HepG2 (cell line): ENCODE measurements around the gene DIAPH1. TPM values are rescaled to one million over a fixed set of nuclear protein-coding genes. Genes with fewer than 3 reads are reported as not detected.

Experiments
- LCORL ChIP-seq, 2 experiments: fragments of 450-650 bp in 1 of 2; sonication (generic) in 1 of 2; formaldehyde crosslinking in 1 of 2; IDR thresholded peaks; 2 replicates each; pipeline versions ENCODE4 v1.5.0 to v1.6.1; 2017 to 2020; ENCODE audit warnings: antibody characterized with exemption in 1 of 2, missing genetic modification reagents in 1 of 2
- MYNN ChIP-seq: sonication (generic); formaldehyde crosslinking; IDR thresholded peaks from 2 replicates; pipeline ENCODE4 v1.4.0; 2020; ENCODE audit warnings: mild to moderate bottlenecking, low read depth, missing genetic modification reagents
- RAD21 ChIP-seq: fragments of 450-650 bp; formaldehyde crosslinking; IDR thresholded peaks from 2 replicates; pipeline ENCODE4 v1.5.0; 2020; ENCODE audit warnings: mild to moderate bottlenecking
- SAP130 ChIP-seq: IDR thresholded peaks from 2 replicates; pipeline ENCODE4 v1.6.1; 2016; ENCODE audit warnings: low read depth
- SPEN ChIP-seq: sonication (generic); formaldehyde crosslinking; IDR thresholded peaks from 2 replicates; pipeline ENCODE4 v1.5.1; 2020; ENCODE audit warnings: low read depth, mild to moderate bottlenecking, missing genetic modification reagents
- YEATS4 ChIP-seq: sonication (generic); formaldehyde crosslinking; IDR thresholded peaks from 2 replicates; pipeline ENCODE4 v1.4.0; 2020; ENCODE audit warnings: missing genetic modification reagents, borderline replicate concordance
- ZC3H4 ChIP-seq: sonication (generic); formaldehyde crosslinking; IDR thresholded peaks from 2 replicates; pipeline ENCODE4 v1.4.0; 2020; ENCODE audit warnings: missing genetic modification reagents, borderline replicate concordance
- ZFP82 ChIP-seq: sonication (generic); formaldehyde crosslinking; IDR thresholded peaks from 2 replicates; pipeline ENCODE4 v1.5.1; 2020; ENCODE audit warnings: mild to moderate bottlenecking, missing genetic modification reagents, borderline replicate concordance
- ZFX ChIP-seq: sonication (generic); formaldehyde crosslinking; IDR thresholded peaks from 2 replicates; pipeline ENCODE4 v1.4.0; 2020; ENCODE audit warnings: mild to moderate bottlenecking, low read depth, missing genetic modification reagents, moderate library complexity
- ZNF431 ChIP-seq: sonication (generic); formaldehyde crosslinking; IDR thresholded peaks from 2 replicates; pipeline ENCODE4 v1.9.0; 2022; ENCODE audit warnings: missing genetic modification reagents, low read depth, mild to moderate bottlenecking, borderline replicate concordance
- polyA plus RNA-seq, 8 experiments: library from polyadenylated mRNA; depleted of rRNA in 3 of 8; stranded (reverse) in 7 of 8; unstranded in 1 of 8; fragments of >200 nt; fragmentation: Illumina TruSeq in 4 of 8; extraction: Trizol in 4 of 8; gene quantifications; 2 replicates each; pipeline versions ENCODE4 v1.2.1 to v1.2.3, GENCODE V29; 2011 to 2016; ENCODE audit warnings: low read depth in 4 of 8, missing spikeins in 1 of 8, mixed read lengths in 1 of 8; ENCODE audit not compliant: insufficient read depth in 1 of 8
- total RNA-seq, 5 experiments: library from RNA; depleted of rRNA; stranded (reverse); fragments of >200 nt; fragmentation: Illumina TruSeq; extraction: Trizol; gene quantifications; 2 replicates each; pipeline ENCODE4 v1.2.3, GENCODE V29; 2016; ENCODE audit warnings: low read depth in 1 of 5
- TF ChIP-seq, protein P1 (sequence below): sonication (generic); formaldehyde crosslinking; IDR thresholded peaks from 2 replicates; pipeline ENCODE4 v1.5.1; 2020; ENCODE audit warnings: missing genetic modification reagents, mild to moderate bottlenecking, borderline replicate concordance
- TF ChIP-seq, protein P2 (sequence below), 2 experiments: sonication (generic) in 1 of 2; formaldehyde crosslinking in 1 of 2; IDR thresholded peaks; 2 replicates each; pipeline versions ENCODE4 v1.4.0 to v1.6.1; 2018 to 2020; ENCODE audit warnings: missing genetic modification reagents in 2 of 2, borderline replicate concordance in 1 of 2, low read depth in 1 of 2, mild to moderate bottlenecking in 1 of 2, missing biosample characterization in 1 of 2
- TF ChIP-seq, protein P3 (sequence below): sonication (generic); formaldehyde crosslinking; IDR thresholded peaks from 2 replicates; pipeline ENCODE4 v1.5.1; 2020; ENCODE audit warnings: mild to moderate bottlenecking, missing genetic modification reagents, moderate library complexity
- TF ChIP-seq, protein P4 (sequence below): sonication (generic); formaldehyde crosslinking; IDR thresholded peaks from 2 replicates; pipeline ENCODE4 v1.5.0; 2020; ENCODE audit warnings: missing genetic modification reagents
- TF ChIP-seq, protein P5 (sequence below): sonication (generic); formaldehyde crosslinking; IDR thresholded peaks from 2 replicates; pipeline ENCODE4 v1.4.0; 2020; ENCODE audit warnings: missing genetic modification reagents, borderline replicate concordance

DIAPH1 gene
- total and polyA plus RNA-seq, 2 of the 13 experiments (the other 11 are each of a cell fraction or from before 2014, with no cell fraction given) = 25.1 to 33.9 TPM

DNA sequence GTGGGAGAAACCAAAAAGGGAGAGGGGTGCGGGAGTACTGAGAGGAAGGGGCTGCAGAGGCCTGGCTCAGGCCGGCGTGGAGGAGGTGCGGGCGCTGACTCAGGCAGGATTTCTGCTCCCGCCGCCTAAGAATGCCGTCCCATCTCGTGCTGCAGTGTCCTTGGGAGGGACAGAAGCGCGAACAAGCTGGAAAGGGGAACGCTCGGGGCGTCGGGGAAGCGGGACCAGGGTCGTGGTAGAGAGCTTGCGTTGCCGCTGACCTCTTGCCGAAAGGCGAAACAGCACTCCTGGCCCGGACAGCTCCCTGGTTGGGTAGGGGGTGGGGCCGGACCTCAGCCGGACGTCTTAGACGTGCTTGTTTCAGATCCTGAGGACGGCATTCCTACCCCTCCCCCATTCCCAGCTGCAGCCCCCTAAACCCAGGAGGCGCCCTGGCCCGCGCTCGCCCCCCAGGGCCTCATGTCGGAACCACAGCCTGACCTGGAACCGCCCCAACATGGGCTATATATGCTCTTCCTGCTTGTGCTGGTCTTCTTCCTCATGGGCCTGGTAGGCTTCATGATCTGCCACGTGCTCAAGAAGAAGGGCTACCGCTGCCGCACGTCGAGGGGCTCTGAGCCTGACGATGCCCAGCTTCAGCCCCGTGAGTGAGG is 19.1 kb upstream of the DIAPH1 start (continued):
- TF ChIP-seq LCORL (IDR thresholded peaks at IDR 0.05) (no peak), LCORL (CRISPR knock-in tag; IDR thresholded peaks at IDR 0.05) (0 out of 2 replicates have a peak, but pooled peaks have one; percentile 35), SAP130 (CRISPR knock-in tag) (peak; percentile 6; the same call in 1 of the 2 replicates), MYNN (no peak), SPEN (peak; percentile 14; the same call in 1 of the 2 replicates), ZFP82 (peak; percentile 48; the same call in 1 of the 2 replicates), ZC3H4 (CRISPR knock-in tag) (0 out of 2 replicates have a peak, but pooled peaks have one; percentile 35), RAD21 (CRISPR knock-in tag) (peak; percentile 37; the same call in 1 of the 2 replicates), YEATS4 (CRISPR knock-in tag) (peak; percentile 56; the same call in 1 of the 2 replicates), ZNF431 (CRISPR knock-in tag) (no peak), ZFX (CRISPR knock-in tag) (peak; percentile 41)
- TF ChIP-seq, protein P1, sequence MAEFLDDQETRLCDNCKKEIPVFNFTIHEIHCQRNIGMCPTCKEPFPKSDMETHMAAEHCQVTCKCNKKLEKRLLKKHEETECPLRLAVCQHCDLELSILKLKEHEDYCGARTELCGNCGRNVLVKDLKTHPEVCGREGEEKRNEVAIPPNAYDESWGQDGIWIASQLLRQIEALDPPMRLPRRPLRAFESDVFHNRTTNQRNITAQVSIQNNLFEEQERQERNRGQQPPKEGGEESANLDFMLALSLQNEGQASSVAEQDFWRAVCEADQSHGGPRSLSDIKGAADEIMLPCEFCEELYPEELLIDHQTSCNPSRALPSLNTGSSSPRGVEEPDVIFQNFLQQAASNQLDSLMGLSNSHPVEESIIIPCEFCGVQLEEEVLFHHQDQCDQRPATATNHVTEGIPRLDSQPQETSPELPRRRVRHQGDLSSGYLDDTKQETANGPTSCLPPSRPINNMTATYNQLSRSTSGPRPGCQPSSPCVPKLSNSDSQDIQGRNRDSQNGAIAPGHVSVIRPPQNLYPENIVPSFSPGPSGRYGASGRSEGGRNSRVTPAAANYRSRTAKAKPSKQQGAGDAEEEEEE (CRISPR knock-in tag) = 0 out of 2 replicates have a peak, but pooled peaks have one; percentile 10
- TF ChIP-seq, protein P2, sequence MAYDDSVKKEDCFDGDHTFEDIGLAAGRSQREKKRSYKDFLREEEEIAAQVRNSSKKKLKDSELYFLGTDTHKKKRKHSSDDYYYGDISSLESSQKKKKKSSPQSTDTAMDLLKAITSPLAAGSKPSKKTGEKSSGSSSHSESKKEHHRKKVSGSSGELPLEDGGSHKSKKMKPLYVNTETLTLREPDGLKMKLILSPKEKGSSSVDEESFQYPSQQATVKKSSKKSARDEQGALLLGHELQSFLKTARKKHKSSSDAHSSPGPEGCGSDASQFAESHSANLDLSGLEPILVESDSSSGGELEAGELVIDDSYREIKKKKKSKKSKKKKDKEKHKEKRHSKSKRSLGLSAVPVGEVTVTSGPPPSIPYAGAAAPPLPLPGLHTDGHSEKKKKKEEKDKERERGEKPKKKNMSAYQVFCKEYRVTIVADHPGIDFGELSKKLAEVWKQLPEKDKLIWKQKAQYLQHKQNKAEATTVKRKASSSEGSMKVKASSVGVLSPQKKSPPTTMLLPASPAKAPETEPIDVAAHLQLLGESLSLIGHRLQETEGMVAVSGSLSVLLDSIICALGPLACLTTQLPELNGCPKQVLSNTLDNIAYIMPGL (CRISPR knock-in tag; IDR thresholded peaks at IDR 0.05; ENCODE audit: borderline replicate concordance in 1 of 2, low read depth in 1 of 2) = peak in 1 of 2 experiments; percentile 78; a peak in 1 of 4 replicates
- TF ChIP-seq, protein P3, sequence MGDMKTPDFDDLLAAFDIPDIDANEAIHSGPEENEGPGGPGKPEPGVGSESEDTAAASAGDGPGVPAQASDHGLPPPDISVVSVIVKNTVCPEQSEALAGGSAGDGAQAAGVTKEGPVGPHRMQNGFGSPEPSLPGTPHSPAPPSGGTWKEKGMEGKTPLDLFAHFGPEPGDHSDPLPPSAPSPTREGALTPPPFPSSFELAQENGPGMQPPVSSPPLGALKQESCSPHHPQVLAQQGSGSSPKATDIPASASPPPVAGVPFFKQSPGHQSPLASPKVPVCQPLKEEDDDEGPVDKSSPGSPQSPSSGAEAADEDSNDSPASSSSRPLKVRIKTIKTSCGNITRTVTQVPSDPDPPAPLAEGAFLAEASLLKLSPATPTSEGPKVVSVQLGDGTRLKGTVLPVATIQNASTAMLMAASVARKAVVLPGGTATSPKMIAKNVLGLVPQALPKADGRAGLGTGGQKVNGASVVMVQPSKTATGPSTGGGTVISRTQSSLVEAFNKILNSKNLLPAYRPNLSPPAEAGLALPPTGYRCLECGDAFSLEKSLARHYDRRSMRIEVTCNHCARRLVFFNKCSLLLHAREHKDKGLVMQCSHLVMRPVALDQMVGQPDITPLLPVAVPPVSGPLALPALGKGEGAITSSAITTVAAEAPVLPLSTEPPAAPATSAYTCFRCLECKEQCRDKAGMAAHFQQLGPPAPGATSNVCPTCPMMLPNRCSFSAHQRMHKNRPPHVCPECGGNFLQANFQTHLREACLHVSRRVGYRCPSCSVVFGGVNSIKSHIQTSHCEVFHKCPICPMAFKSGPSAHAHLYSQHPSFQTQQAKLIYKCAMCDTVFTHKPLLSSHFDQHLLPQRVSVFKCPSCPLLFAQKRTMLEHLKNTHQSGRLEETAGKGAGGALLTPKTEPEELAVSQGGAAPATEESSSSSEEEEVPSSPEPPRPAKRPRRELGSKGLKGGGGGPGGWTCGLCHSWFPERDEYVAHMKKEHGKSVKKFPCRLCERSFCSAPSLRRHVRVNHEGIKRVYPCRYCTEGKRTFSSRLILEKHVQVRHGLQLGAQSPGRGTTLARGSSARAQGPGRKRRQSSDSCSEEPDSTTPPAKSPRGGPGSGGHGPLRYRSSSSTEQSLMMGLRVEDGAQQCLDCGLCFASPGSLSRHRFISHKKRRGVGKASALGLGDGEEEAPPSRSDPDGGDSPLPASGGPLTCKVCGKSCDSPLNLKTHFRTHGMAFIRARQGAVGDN (CRISPR knock-in tag) = peak; percentile 50
- TF ChIP-seq, protein P4, sequence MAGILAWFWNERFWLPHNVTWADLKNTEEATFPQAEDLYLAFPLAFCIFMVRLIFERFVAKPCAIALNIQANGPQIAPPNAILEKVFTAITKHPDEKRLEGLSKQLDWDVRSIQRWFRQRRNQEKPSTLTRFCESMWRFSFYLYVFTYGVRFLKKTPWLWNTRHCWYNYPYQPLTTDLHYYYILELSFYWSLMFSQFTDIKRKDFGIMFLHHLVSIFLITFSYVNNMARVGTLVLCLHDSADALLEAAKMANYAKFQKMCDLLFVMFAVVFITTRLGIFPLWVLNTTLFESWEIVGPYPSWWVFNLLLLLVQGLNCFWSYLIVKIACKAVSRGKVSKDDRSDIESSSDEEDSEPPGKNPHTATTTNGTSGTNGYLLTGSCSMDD (CRISPR knock-in tag) = no peak
- TF ChIP-seq, protein P5, sequence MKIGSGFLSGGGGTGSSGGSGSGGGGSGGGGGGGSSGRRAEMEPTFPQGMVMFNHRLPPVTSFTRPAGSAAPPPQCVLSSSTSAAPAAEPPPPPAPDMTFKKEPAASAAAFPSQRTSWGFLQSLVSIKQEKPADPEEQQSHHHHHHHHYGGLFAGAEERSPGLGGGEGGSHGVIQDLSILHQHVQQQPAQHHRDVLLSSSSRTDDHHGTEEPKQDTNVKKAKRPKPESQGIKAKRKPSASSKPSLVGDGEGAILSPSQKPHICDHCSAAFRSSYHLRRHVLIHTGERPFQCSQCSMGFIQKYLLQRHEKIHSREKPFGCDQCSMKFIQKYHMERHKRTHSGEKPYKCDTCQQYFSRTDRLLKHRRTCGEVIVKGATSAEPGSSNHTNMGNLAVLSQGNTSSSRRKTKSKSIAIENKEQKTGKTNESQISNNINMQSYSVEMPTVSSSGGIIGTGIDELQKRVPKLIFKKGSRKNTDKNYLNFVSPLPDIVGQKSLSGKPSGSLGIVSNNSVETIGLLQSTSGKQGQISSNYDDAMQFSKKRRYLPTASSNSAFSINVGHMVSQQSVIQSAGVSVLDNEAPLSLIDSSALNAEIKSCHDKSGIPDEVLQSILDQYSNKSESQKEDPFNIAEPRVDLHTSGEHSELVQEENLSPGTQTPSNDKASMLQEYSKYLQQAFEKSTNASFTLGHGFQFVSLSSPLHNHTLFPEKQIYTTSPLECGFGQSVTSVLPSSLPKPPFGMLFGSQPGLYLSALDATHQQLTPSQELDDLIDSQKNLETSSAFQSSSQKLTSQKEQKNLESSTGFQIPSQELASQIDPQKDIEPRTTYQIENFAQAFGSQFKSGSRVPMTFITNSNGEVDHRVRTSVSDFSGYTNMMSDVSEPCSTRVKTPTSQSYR (CRISPR knock-in tag) = peak; percentile 88; the same call in 1 of the 2 replicates
